Measurements from ENCODE around the gene FBXO27.

DNA sequence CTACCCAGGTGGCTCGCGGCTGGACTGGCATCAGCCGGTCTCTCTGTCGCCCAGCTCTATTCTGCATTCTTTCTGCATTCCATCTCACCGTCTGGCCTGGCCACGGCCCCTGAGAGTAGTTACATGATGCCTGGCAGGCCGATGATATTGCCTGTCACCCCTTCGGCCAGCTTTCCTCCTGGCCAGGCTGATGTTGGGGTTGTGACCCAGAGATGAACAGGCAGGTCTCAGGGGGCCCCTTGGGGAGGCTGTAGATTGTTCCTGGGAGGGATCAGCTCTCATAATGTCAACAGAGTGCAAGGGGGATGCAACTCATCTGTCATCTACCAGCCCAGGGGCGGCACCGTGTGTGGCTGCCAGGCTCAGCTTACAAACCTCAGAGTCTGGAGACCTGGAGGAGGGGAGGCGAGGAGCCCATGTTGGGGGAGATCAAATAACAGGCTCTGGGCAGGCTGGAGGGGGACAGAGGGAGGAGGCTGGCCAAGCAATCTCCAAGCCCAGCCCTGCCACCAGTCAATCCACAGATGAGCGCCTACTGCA, 43.2 kb downstream of the FBXO27 start:
- TF ChIP-seq EZH2 (IDR thresholded peaks at IDR 0.05; ENCODE audit: low read depth, unreplicated experiment) (no peak), POLR2AphosphoS5 (IDR thresholded peaks at IDR 0.05; ENCODE audit: low read depth) (no peak), EZH2phosphoT487 (IDR thresholded peaks at IDR 0.05; ENCODE audit: unreplicated experiment) (no peak), ZNF331 (CRISPR knock-in tag; IDR thresholded peaks at IDR 0.05; ENCODE audit: low read depth) (no peak), CREB1 (CRISPR knock-in tag; IDR thresholded peaks at IDR 0.05; ENCODE audit: low read depth) (no peak)
- TF ChIP-seq, protein P1, sequence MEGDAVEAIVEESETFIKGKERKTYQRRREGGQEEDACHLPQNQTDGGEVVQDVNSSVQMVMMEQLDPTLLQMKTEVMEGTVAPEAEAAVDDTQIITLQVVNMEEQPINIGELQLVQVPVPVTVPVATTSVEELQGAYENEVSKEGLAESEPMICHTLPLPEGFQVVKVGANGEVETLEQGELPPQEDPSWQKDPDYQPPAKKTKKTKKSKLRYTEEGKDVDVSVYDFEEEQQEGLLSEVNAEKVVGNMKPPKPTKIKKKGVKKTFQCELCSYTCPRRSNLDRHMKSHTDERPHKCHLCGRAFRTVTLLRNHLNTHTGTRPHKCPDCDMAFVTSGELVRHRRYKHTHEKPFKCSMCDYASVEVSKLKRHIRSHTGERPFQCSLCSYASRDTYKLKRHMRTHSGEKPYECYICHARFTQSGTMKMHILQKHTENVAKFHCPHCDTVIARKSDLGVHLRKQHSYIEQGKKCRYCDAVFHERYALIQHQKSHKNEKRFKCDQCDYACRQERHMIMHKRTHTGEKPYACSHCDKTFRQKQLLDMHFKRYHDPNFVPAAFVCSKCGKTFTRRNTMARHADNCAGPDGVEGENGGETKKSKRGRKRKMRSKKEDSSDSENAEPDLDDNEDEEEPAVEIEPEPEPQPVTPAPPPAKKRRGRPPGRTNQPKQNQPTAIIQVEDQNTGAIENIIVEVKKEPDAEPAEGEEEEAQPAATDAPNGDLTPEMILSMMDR (conservative IDR thresholded peaks at IDR 0.05; ENCODE audit: low read depth in 2 of 2): no peak
- TF ChIP-seq, protein P2, sequence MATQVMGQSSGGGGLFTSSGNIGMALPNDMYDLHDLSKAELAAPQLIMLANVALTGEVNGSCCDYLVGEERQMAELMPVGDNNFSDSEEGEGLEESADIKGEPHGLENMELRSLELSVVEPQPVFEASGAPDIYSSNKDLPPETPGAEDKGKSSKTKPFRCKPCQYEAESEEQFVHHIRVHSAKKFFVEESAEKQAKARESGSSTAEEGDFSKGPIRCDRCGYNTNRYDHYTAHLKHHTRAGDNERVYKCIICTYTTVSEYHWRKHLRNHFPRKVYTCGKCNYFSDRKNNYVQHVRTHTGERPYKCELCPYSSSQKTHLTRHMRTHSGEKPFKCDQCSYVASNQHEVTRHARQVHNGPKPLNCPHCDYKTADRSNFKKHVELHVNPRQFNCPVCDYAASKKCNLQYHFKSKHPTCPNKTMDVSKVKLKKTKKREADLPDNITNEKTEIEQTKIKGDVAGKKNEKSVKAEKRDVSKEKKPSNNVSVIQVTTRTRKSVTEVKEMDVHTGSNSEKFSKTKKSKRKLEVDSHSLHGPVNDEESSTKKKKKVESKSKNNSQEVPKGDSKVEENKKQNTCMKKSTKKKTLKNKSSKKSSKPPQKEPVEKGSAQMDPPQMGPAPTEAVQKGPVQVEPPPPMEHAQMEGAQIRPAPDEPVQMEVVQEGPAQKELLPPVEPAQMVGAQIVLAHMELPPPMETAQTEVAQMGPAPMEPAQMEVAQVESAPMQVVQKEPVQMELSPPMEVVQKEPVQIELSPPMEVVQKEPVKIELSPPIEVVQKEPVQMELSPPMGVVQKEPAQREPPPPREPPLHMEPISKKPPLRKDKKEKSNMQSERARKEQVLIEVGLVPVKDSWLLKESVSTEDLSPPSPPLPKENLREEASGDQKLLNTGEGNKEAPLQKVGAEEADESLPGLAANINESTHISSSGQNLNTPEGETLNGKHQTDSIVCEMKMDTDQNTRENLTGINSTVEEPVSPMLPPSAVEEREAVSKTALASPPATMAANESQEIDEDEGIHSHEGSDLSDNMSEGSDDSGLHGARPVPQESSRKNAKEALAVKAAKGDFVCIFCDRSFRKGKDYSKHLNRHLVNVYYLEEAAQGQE (IDR thresholded peaks at IDR 0.05; ENCODE audit: unreplicated experiment): no peak

All from GM23338 (cell line).